ENCODE data around the gene DNAJA2. TPM values are rescaled to one million over a fixed set of nuclear protein-coding genes. Genes with fewer than 3 reads are reported as not detected.

The DNAJA2 gene
- total RNA-seq, 3 donors from 2014 or later (not counting 1 experiment from before 2014, with no cell fraction given): 71.8 to 83.2 (median 74.5) TPM

DNA sequence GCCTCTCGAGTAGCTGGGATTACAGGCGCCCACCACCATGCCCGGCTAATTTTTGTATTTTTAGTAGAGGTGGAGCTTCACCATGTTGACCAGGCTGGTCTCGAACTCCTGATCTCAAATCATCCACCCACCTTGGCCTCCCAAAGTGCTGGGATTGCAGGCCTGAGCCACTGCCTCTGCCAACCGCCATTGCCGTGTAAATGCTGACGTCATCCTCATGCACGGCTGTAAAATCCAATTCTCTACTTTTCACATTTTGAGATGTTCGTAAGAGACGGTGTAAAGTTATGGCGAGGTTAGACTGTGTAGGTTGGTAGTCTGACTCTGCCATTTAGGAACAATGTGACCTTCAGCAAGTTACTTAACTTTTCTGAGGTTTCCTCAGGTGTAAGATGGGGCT is 1.7 kb upstream of the DNAJA2 start:
- Mint-ChIP-seq H3K9me3 (no peaks in the 10 kb centered on the region), H3K4me1 (peaks cover 28 to 33% of the 10 kb centered on the region in 2 donors), H3K27me3 (ENCODE audit: low read depth in 2 of 2) (no peaks in the 10 kb centered on the region), H3K4me3 (peak overlapping the region; percentile 88), H3K27ac (peak overlapping the region; percentile 95 to 98), H3K36me3 (peaks cover 5% of the 10 kb centered on the region)
- Histone ChIP-seq H3K27ac (ENCODE audit: low read length) (no peak overlapping the region), H3K36me3 (ENCODE audit: control insufficient read depth, insufficient read depth, low read length) (peaks cover 8% of the 10 kb centered on the region), H3K27me3 (ENCODE audit: control insufficient read depth, insufficient read depth, low read length) (no peaks in the 10 kb centered on the region), H3K9me3 (ENCODE audit: control insufficient read depth, insufficient read depth, low read length) (no peaks in the 10 kb centered on the region), H3K4me3 (ENCODE audit: low read length) (no peak overlapping the region), H3K4me1 (ENCODE audit: control insufficient read depth, insufficient read depth, low read length) (peaks cover 18% of the 10 kb centered on the region)
- ATAC-seq: no peak
- peak in 1 of 2 donors; percentile 15 for DNase-seq
- WGBS (ENCODE audit: insufficient coverage): 96% methylated on average over 11 of the region's 11 CpGs
- intact Hi-C loops (cut with micrococcal nuclease): no loop called here
- TF ChIP-seq, protein P1, sequence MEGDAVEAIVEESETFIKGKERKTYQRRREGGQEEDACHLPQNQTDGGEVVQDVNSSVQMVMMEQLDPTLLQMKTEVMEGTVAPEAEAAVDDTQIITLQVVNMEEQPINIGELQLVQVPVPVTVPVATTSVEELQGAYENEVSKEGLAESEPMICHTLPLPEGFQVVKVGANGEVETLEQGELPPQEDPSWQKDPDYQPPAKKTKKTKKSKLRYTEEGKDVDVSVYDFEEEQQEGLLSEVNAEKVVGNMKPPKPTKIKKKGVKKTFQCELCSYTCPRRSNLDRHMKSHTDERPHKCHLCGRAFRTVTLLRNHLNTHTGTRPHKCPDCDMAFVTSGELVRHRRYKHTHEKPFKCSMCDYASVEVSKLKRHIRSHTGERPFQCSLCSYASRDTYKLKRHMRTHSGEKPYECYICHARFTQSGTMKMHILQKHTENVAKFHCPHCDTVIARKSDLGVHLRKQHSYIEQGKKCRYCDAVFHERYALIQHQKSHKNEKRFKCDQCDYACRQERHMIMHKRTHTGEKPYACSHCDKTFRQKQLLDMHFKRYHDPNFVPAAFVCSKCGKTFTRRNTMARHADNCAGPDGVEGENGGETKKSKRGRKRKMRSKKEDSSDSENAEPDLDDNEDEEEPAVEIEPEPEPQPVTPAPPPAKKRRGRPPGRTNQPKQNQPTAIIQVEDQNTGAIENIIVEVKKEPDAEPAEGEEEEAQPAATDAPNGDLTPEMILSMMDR (IDR thresholded peaks at IDR 0.05): no peak

DNA sequence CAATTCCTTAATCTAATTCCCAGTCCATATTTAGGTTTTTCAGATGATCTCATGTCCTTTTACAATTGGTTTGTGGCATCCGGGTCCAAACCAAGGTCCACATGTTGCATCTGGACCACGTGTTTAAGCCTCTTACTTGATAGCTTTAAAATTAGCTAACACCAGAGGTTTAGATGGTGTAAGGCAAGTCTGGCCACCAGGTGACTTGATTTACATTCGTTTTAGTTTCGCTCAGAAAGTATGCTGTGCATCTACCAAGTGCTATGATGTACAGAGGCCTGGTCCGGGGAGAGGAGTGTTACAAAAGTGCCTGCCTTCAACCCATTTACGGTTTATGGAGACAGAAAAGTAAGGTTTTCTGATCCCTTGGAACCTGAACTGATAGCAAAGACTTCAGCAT is 878 bp upstream of the DNAJA2 start:
- Histone ChIP-seq H3K4me1 (ENCODE audit: control insufficient read depth, insufficient read depth, low read length) (peaks cover 18% of the 10 kb centered on the region), H3K9me3 (ENCODE audit: control insufficient read depth, insufficient read depth, low read length) (no peaks in the 10 kb centered on the region), H3K36me3 (ENCODE audit: control insufficient read depth, insufficient read depth, low read length) (peaks cover 16% of the 10 kb centered on the region), H3K27ac (ENCODE audit: low read length) (peak overlapping the region; percentile 97), H3K27me3 (ENCODE audit: control insufficient read depth, insufficient read depth, low read length) (no peaks in the 10 kb centered on the region), H3K4me3 (ENCODE audit: low read length) (peak overlapping the region; percentile 76)
- H3K27me3 Mint-ChIP-seq (ENCODE audit: low read depth in 2 of 2): no peaks in the 10 kb centered on the region
- H3K4me1 Mint-ChIP-seq: peaks cover 28 to 33% of the 10 kb centered on the region in 2 donors
- peak overlapping the region; percentile 88 for H3K4me3 Mint-ChIP-seq
- ATAC-seq (no peak), DNase-seq (peak in 1 of 2 donors; percentile 60)
- H3K9me3 Mint-ChIP-seq: no peaks in the 10 kb centered on the region
- intact Hi-C loops (cut with micrococcal nuclease): no loop called here
- WGBS (ENCODE audit: insufficient coverage): 68% methylated on average over 6 of the region's 6 CpGs
- H3K27ac Mint-ChIP-seq: peak overlapping the region; percentile 95 to 98
- H3K36me3 Mint-ChIP-seq: peaks cover 5% of the 10 kb centered on the region
- TF ChIP-seq, protein P1 (IDR thresholded peaks at IDR 0.05): no peak

- TF ChIP-seq, protein P1 (IDR thresholded peaks at IDR 0.05): no peak
- H3K27ac Mint-ChIP-seq: peak overlapping the region; percentile 95 to 98
- DNase-seq (no peak), ATAC-seq (no peak)
- Histone ChIP-seq H3K36me3 (ENCODE audit: control insufficient read depth, insufficient read depth, low read length) (peaks cover 20% of the 10 kb centered on the region), H3K9me3 (ENCODE audit: control insufficient read depth, insufficient read depth, low read length) (no peaks in the 10 kb centered on the region), H3K27ac (ENCODE audit: low read length) (peak overlapping the region; percentile 97), H3K4me3 (ENCODE audit: low read length) (peak overlapping the region; percentile 76), H3K4me1 (ENCODE audit: control insufficient read depth, insufficient read depth, low read length) (peaks cover 18% of the 10 kb centered on the region), H3K27me3 (ENCODE audit: control insufficient read depth, insufficient read depth, low read length) (no peaks in the 10 kb centered on the region)
- intact Hi-C loops (cut with micrococcal nuclease): loop anchor here (1.0 to 2.0 kb wide), 3 partner anchors 143 to 1639 kb away; partner anchors contain the start of genes C16orf87, ORC6 and VPS35
- H3K27me3 Mint-ChIP-seq (ENCODE audit: low read depth in 2 of 2): no peaks in the 10 kb centered on the region
- 0% methylated on average over 10 of the region's 14 CpGs for WGBS (ENCODE audit: insufficient coverage)
- peaks cover 5% of the 10 kb centered on the region for H3K36me3 Mint-ChIP-seq
- H3K4me3 Mint-ChIP-seq: peak overlapping the region; percentile 88
- H3K4me1 Mint-ChIP-seq: peaks cover 28 to 33% of the 10 kb centered on the region in 2 donors
- H3K9me3 Mint-ChIP-seq: no peaks in the 10 kb centered on the region
These were observed 486 bp upstream of the DNAJA2 start for GRCh38 chr16:46973996-46974324.

Data from natural killer cell (primary cell).